Measurements from ENCODE around the gene TPD52L1.
"Not testable (repeated sequence)": the region's sequence is repeated elsewhere in the genome, so short reads cannot be mapped to it uniquely, and the experiment has no call there.

TPD52L1 gene

GRCh38 chr6:125279961-125280360 lies 126.4 kb downstream of the TPD52L1 start:
- Histone ChIP-seq H3K27ac (ENCODE audit: low read length) (no peak overlapping the region), H3K9me3 (ENCODE audit: control insufficient read depth, low read depth, low read length) (no peaks in the 10 kb centered on the region), H3K27me3 (ENCODE audit: control insufficient read depth, insufficient read depth, low read length) (no peaks in the 10 kb centered on the region), H3K4me3 (ENCODE audit: low read length) (no peak overlapping the region), H3K9ac (ENCODE audit: low read length) (no peak overlapping the region), H3K4me1 (ENCODE audit: control insufficient read depth, low read depth, low read length) (no peaks in the 10 kb centered on the region), H3K36me3 (ENCODE audit: control insufficient read depth, low read depth, low read length) (peaks cover 18% of the 10 kb centered on the region)

- peaks cover 13% of the 10 kb centered on the region for H3K36me3 ChIP-seq (ENCODE audit: control insufficient read depth, low read depth, low read length)
- not testable (repeated sequence) for H3K4me1 ChIP-seq (ENCODE audit: control insufficient read depth, low read depth, low read length); H3K9me3 ChIP-seq (ENCODE audit: control insufficient read depth, low read depth, low read length); H3K27ac ChIP-seq (ENCODE audit: low read length); H3K9ac ChIP-seq (ENCODE audit: low read length); H3K4me3 ChIP-seq (ENCODE audit: low read length); H3K27me3 ChIP-seq (ENCODE audit: control insufficient read depth, insufficient read depth, low read length)
Observed at GRCh38 chr6:125280370-125281035, 126.9 kb downstream of the TPD52L1 start.

- H3K27me3 ChIP-seq (ENCODE audit: control insufficient read depth, insufficient read depth, low read length); H3K4me1 ChIP-seq (ENCODE audit: control insufficient read depth, low read depth, low read length); H3K27ac ChIP-seq (ENCODE audit: low read length); H3K9me3 ChIP-seq (ENCODE audit: control insufficient read depth, low read depth, low read length); H3K4me3 ChIP-seq (ENCODE audit: low read length); H3K9ac ChIP-seq (ENCODE audit: low read length): not testable (repeated sequence)
- peaks cover 12% of the 10 kb centered on the region for H3K36me3 ChIP-seq (ENCODE audit: control insufficient read depth, low read depth, low read length)
Observed at GRCh38 chr6:125282470-125282869, 128.9 kb downstream of the TPD52L1 start.

- H3K27me3 ChIP-seq (ENCODE audit: control insufficient read depth, insufficient read depth, low read length), result no peaks in the 10 kb centered on the region
- no peak overlapping the region for H3K9ac ChIP-seq (ENCODE audit: low read length)
- H3K4me3 ChIP-seq (ENCODE audit: low read length), result no peak overlapping the region
- no peaks in the 10 kb centered on the region for H3K4me1 ChIP-seq (ENCODE audit: control insufficient read depth, low read depth, low read length)
- H3K27ac ChIP-seq (ENCODE audit: low read length), result no peak overlapping the region
- no peaks in the 10 kb centered on the region for H3K9me3 ChIP-seq (ENCODE audit: control insufficient read depth, low read depth, low read length)
- H3K36me3 ChIP-seq (ENCODE audit: control insufficient read depth, low read depth, low read length), result peaks cover 17% of the 10 kb centered on the region
Observed at GRCh38 chr6:125285353-125285752, 131.8 kb downstream of the TPD52L1 start.

- H3K4me3 ChIP-seq (ENCODE audit: low read length), result no peak overlapping the region
- H3K9ac ChIP-seq (ENCODE audit: low read length), result no peak overlapping the region
- no peaks in the 10 kb centered on the region for H3K9me3 ChIP-seq (ENCODE audit: control insufficient read depth, low read depth, low read length)
- H3K27me3 ChIP-seq (ENCODE audit: control insufficient read depth, insufficient read depth, low read length), result no peaks in the 10 kb centered on the region
- peaks cover 18% of the 10 kb centered on the region for H3K36me3 ChIP-seq (ENCODE audit: control insufficient read depth, low read depth, low read length)
- no peak overlapping the region for H3K27ac ChIP-seq (ENCODE audit: low read length)
- H3K4me1 ChIP-seq (ENCODE audit: control insufficient read depth, low read depth, low read length), result no peaks in the 10 kb centered on the region
Observed at GRCh38 chr6:125285936-125286335, 132.4 kb downstream of the TPD52L1 start.

- Histone ChIP-seq H3K4me3 (ENCODE audit: low read length) (no peak overlapping the region), H3K36me3 (ENCODE audit: control insufficient read depth, low read depth, low read length) (peaks cover 29% of the 10 kb centered on the region), H3K4me1 (ENCODE audit: control insufficient read depth, low read depth, low read length) (no peaks in the 10 kb centered on the region), H3K9ac (ENCODE audit: low read length) (no peak overlapping the region), H3K9me3 (ENCODE audit: control insufficient read depth, low read depth, low read length) (no peaks in the 10 kb centered on the region), H3K27ac (ENCODE audit: low read length) (no peak overlapping the region), H3K27me3 (ENCODE audit: control insufficient read depth, insufficient read depth, low read length) (no peaks in the 10 kb centered on the region)
Observed at GRCh38 chr6:125287718-125288117, 134.1 kb downstream of the TPD52L1 start.

- Histone ChIP-seq H3K9me3 (ENCODE audit: control insufficient read depth, low read depth, low read length) (no peaks in the 10 kb centered on the region), H3K27ac (ENCODE audit: low read length) (no peak overlapping the region)
Observed at GRCh38 chr6:125293587-125293986, 140.0 kb downstream of the TPD52L1 start.

GRCh38 chr6:125294036-125294435 lies 140.5 kb downstream of the TPD52L1 start:
- peaks cover 63% of the 10 kb centered on the region for H3K36me3 ChIP-seq (ENCODE audit: control insufficient read depth, low read depth, low read length)
- no peaks in the 10 kb centered on the region for H3K9me3 ChIP-seq (ENCODE audit: control insufficient read depth, low read depth, low read length)
- no peaks in the 10 kb centered on the region for H3K27me3 ChIP-seq (ENCODE audit: control insufficient read depth, insufficient read depth, low read length)
- no peak overlapping the region for H3K9ac ChIP-seq (ENCODE audit: low read length)
- no peak overlapping the region for H3K27ac ChIP-seq (ENCODE audit: low read length)
- H3K4me1 ChIP-seq (ENCODE audit: control insufficient read depth, low read depth, low read length), result no peaks in the 10 kb centered on the region
- H3K4me3 ChIP-seq (ENCODE audit: low read length), result no peak overlapping the region

More at GRCh38 chr6:125293587-125293986, 140.0 kb downstream of the TPD52L1 start:
- Histone ChIP-seq H3K9ac (ENCODE audit: low read length) (no peak overlapping the region), H3K36me3 (ENCODE audit: control insufficient read depth, low read depth, low read length) (peaks cover 59% of the 10 kb centered on the region), H3K4me1 (ENCODE audit: control insufficient read depth, low read depth, low read length) (no peaks in the 10 kb centered on the region), H3K4me3 (ENCODE audit: low read length) (no peak overlapping the region), H3K27me3 (ENCODE audit: control insufficient read depth, insufficient read depth, low read length) (no peaks in the 10 kb centered on the region)

- H3K9ac ChIP-seq (ENCODE audit: low read length), result no peak overlapping the region
- H3K9me3 ChIP-seq (ENCODE audit: control insufficient read depth, low read depth, low read length), result no peaks in the 10 kb centered on the region
- H3K27ac ChIP-seq (ENCODE audit: low read length), result no peak overlapping the region
- peaks cover 70% of the 10 kb centered on the region for H3K36me3 ChIP-seq (ENCODE audit: control insufficient read depth, low read depth, low read length)
- no peaks in the 10 kb centered on the region for H3K27me3 ChIP-seq (ENCODE audit: control insufficient read depth, insufficient read depth, low read length)
- no peaks in the 10 kb centered on the region for H3K4me1 ChIP-seq (ENCODE audit: control insufficient read depth, low read depth, low read length)
- no peak overlapping the region for H3K4me3 ChIP-seq (ENCODE audit: low read length)
Observed at GRCh38 chr6:125294925-125295324, 141.4 kb downstream of the TPD52L1 start.

GRCh38 chr6:125296471-125296870 lies 142.9 kb downstream of the TPD52L1 start:
- H3K4me3 ChIP-seq (ENCODE audit: low read length), result no peak overlapping the region
- H3K4me1 ChIP-seq (ENCODE audit: control insufficient read depth, low read depth, low read length), result peaks cover 7% of the 10 kb centered on the region
- H3K9ac ChIP-seq (ENCODE audit: low read length), result no peak overlapping the region
- H3K9me3 ChIP-seq (ENCODE audit: control insufficient read depth, low read depth, low read length), result no peaks in the 10 kb centered on the region
- H3K27me3 ChIP-seq (ENCODE audit: control insufficient read depth, insufficient read depth, low read length), result no peaks in the 10 kb centered on the region
- H3K36me3 ChIP-seq (ENCODE audit: control insufficient read depth, low read depth, low read length), result peaks cover 67% of the 10 kb centered on the region
- no peak overlapping the region for H3K27ac ChIP-seq (ENCODE audit: low read length)

- H3K27me3 ChIP-seq (ENCODE audit: control insufficient read depth, insufficient read depth, low read length), result no peaks in the 10 kb centered on the region
- peaks cover 7% of the 10 kb centered on the region for H3K4me1 ChIP-seq (ENCODE audit: control insufficient read depth, low read depth, low read length)
- H3K27ac ChIP-seq (ENCODE audit: low read length), result no peak overlapping the region
- no peak overlapping the region for H3K9ac ChIP-seq (ENCODE audit: low read length)
- H3K4me3 ChIP-seq (ENCODE audit: low read length), result no peak overlapping the region
- peaks cover 50% of the 10 kb centered on the region for H3K36me3 ChIP-seq (ENCODE audit: control insufficient read depth, low read depth, low read length)
- H3K9me3 ChIP-seq (ENCODE audit: control insufficient read depth, low read depth, low read length), result no peaks in the 10 kb centered on the region
Observed at GRCh38 chr6:125299257-125299656, 145.7 kb downstream of the TPD52L1 start.

- H3K9me3 ChIP-seq (ENCODE audit: control insufficient read depth, low read depth, low read length), result no peaks in the 10 kb centered on the region
- H3K27me3 ChIP-seq (ENCODE audit: control insufficient read depth, insufficient read depth, low read length), result no peaks in the 10 kb centered on the region
- H3K36me3 ChIP-seq (ENCODE audit: control insufficient read depth, low read depth, low read length), result peaks cover 38% of the 10 kb centered on the region
- peak overlapping the region; percentile 88 for H3K4me3 ChIP-seq (ENCODE audit: low read length)
- H3K9ac ChIP-seq (ENCODE audit: low read length), result peak overlapping the region; percentile 78
- H3K27ac ChIP-seq (ENCODE audit: low read length), result peak overlapping the region; percentile 22
- peaks cover 7% of the 10 kb centered on the region for H3K4me1 ChIP-seq (ENCODE audit: control insufficient read depth, low read depth, low read length)
Observed at GRCh38 chr6:125300992-125301434, 147.4 kb downstream of the TPD52L1 start.

All from iPS-18a (cell line).